Measurements from ENCODE around the gene FOXF2.

FOXF2 gene

GRCh38 chr6:1418471-1419191 lies 29.3 kb downstream of the FOXF2 start:
- H3K27ac Mint-ChIP-seq = no peak overlapping the region
- intact Hi-C loops (cut with micrococcal nuclease) = no loop called here
- H3K27me3 Mint-ChIP-seq = peaks cover 31% of the 10 kb centered on the region
- no peaks in the 10 kb centered on the region for H3K36me3 Mint-ChIP-seq (ENCODE audit: low read depth)
- no peaks in the 10 kb centered on the region for H3K9me3 Mint-ChIP-seq
- H3K4me1 Mint-ChIP-seq (ENCODE audit: low read depth) = no peaks in the 10 kb centered on the region
- H3K4me3 Mint-ChIP-seq = no peak overlapping the region

- no peaks in the 10 kb centered on the region for H3K9me3 Mint-ChIP-seq
- intact Hi-C loops (cut with micrococcal nuclease) = no loop called here
- H3K27me3 Mint-ChIP-seq = peaks cover 29% of the 10 kb centered on the region
- no peak overlapping the region for H3K27ac Mint-ChIP-seq
- no peaks in the 10 kb centered on the region for H3K36me3 Mint-ChIP-seq (ENCODE audit: low read depth)
- peaks cover 5% of the 10 kb centered on the region for H3K4me1 Mint-ChIP-seq (ENCODE audit: low read depth)
- H3K4me3 Mint-ChIP-seq = no peak overlapping the region
Measured at GRCh38 chr6:1420382-1420781, 31.0 kb downstream of the FOXF2 start.

- no peak overlapping the region for H3K4me3 Mint-ChIP-seq
- intact Hi-C loops (cut with micrococcal nuclease) = no loop called here
- no peak overlapping the region for H3K27ac Mint-ChIP-seq
- peaks cover 31% of the 10 kb centered on the region for H3K27me3 Mint-ChIP-seq
- H3K9me3 Mint-ChIP-seq = no peaks in the 10 kb centered on the region
- H3K4me1 Mint-ChIP-seq (ENCODE audit: low read depth) = peaks cover 5% of the 10 kb centered on the region
- H3K36me3 Mint-ChIP-seq (ENCODE audit: low read depth) = no peaks in the 10 kb centered on the region
Measured at GRCh38 chr6:1422290-1422689, 32.9 kb downstream of the FOXF2 start.

- peaks cover 5% of the 10 kb centered on the region for H3K4me1 Mint-ChIP-seq (ENCODE audit: low read depth)
- peaks cover 31% of the 10 kb centered on the region for H3K27me3 Mint-ChIP-seq
- H3K36me3 Mint-ChIP-seq (ENCODE audit: low read depth) = no peaks in the 10 kb centered on the region
- no peak overlapping the region for H3K4me3 Mint-ChIP-seq
- H3K9me3 Mint-ChIP-seq = no peaks in the 10 kb centered on the region
- no peak overlapping the region for H3K27ac Mint-ChIP-seq
- intact Hi-C loops (cut with micrococcal nuclease) = no loop called here
Measured at GRCh38 chr6:1423578-1423977, 34.2 kb downstream of the FOXF2 start.

- Mint-ChIP-seq H3K27ac (no peak overlapping the region), H3K4me1 (ENCODE audit: low read depth) (peaks cover 5% of the 10 kb centered on the region), H3K36me3 (ENCODE audit: low read depth) (no peaks in the 10 kb centered on the region), H3K4me3 (no peak overlapping the region), H3K9me3 (no peaks in the 10 kb centered on the region), H3K27me3 (peaks cover 31% of the 10 kb centered on the region)
- intact Hi-C loops (cut with micrococcal nuclease) = no loop called here
Measured at GRCh38 chr6:1424306-1424927, 35.0 kb downstream of the FOXF2 start.

- peaks cover 5% of the 10 kb centered on the region for H3K4me1 Mint-ChIP-seq (ENCODE audit: low read depth)
- intact Hi-C loops (cut with micrococcal nuclease) = no loop called here
- H3K9me3 Mint-ChIP-seq = no peaks in the 10 kb centered on the region
- H3K27me3 Mint-ChIP-seq = peaks cover 28% of the 10 kb centered on the region
- no peaks in the 10 kb centered on the region for H3K36me3 Mint-ChIP-seq (ENCODE audit: low read depth)
- no peak overlapping the region for H3K27ac Mint-ChIP-seq
- H3K4me3 Mint-ChIP-seq = no peak overlapping the region
Measured at GRCh38 chr6:1426416-1426815, 37.0 kb downstream of the FOXF2 start.

GRCh38 chr6:1435806-1436205 lies 46.4 kb downstream of the FOXF2 start:
- Mint-ChIP-seq H3K4me3 (no peak overlapping the region), H3K4me1 (ENCODE audit: low read depth) (no peaks in the 10 kb centered on the region), H3K9me3 (no peaks in the 10 kb centered on the region), H3K36me3 (ENCODE audit: low read depth) (no peaks in the 10 kb centered on the region), H3K27me3 (peaks cover 42% of the 10 kb centered on the region), H3K27ac (no peak overlapping the region)
- intact Hi-C loops (cut with micrococcal nuclease) = loop anchor here (2.0 kb wide), 2 partner anchors 639 to 843 kb away; no protein-coding TSS in a partner anchor

GRCh38 chr6:1436334-1437306 lies 47.2 kb downstream of the FOXF2 start:
- H3K27me3 Mint-ChIP-seq = peaks cover 39% of the 10 kb centered on the region
- no peaks in the 10 kb centered on the region for H3K4me1 Mint-ChIP-seq (ENCODE audit: low read depth)
- no peak overlapping the region for H3K4me3 Mint-ChIP-seq
- H3K27ac Mint-ChIP-seq = no peak overlapping the region
- H3K9me3 Mint-ChIP-seq = no peaks in the 10 kb centered on the region
- intact Hi-C loops (cut with micrococcal nuclease) = loop anchor here (2.0 kb wide), 2 partner anchors 640 to 844 kb away; no protein-coding TSS in a partner anchor
- H3K36me3 Mint-ChIP-seq (ENCODE audit: low read depth) = no peaks in the 10 kb centered on the region

GRCh38 chr6:1437553-1438406 lies 48.4 kb downstream of the FOXF2 start:
- intact Hi-C loops (cut with micrococcal nuclease) = loop anchor here (2.0 kb wide), 2 partner anchors 641 to 845 kb away; no protein-coding TSS in a partner anchor
- H3K4me1 Mint-ChIP-seq (ENCODE audit: low read depth) = no peaks in the 10 kb centered on the region
- no peak overlapping the region for H3K27ac Mint-ChIP-seq
- no peaks in the 10 kb centered on the region for H3K9me3 Mint-ChIP-seq
- H3K27me3 Mint-ChIP-seq = peaks cover 39% of the 10 kb centered on the region
- H3K36me3 Mint-ChIP-seq (ENCODE audit: low read depth) = no peaks in the 10 kb centered on the region
- H3K4me3 Mint-ChIP-seq = no peak overlapping the region

- no peaks in the 10 kb centered on the region for H3K9me3 Mint-ChIP-seq
- no peaks in the 10 kb centered on the region for H3K36me3 Mint-ChIP-seq (ENCODE audit: low read depth)
- H3K27me3 Mint-ChIP-seq = peaks cover 41% of the 10 kb centered on the region
- H3K4me3 Mint-ChIP-seq = no peak overlapping the region
- intact Hi-C loops (cut with micrococcal nuclease) = no loop called here
- H3K4me1 Mint-ChIP-seq (ENCODE audit: low read depth) = no peaks in the 10 kb centered on the region
- H3K27ac Mint-ChIP-seq = no peak overlapping the region
Measured at GRCh38 chr6:1438471-1438881, 49.1 kb downstream of the FOXF2 start.

GRCh38 chr6:1439349-1439748 lies 50.0 kb downstream of the FOXF2 start:
- Mint-ChIP-seq H3K4me3 (no peak overlapping the region), H3K27me3 (peaks cover 38% of the 10 kb centered on the region), H3K36me3 (ENCODE audit: low read depth) (no peaks in the 10 kb centered on the region), H3K27ac (no peak overlapping the region), H3K9me3 (no peaks in the 10 kb centered on the region), H3K4me1 (ENCODE audit: low read depth) (no peaks in the 10 kb centered on the region)
- intact Hi-C loops (cut with micrococcal nuclease) = no loop called here

GRCh38 chr6:1442929-1443328 lies 53.6 kb downstream of the FOXF2 start:
- Mint-ChIP-seq H3K27ac (no peak overlapping the region), H3K4me1 (ENCODE audit: low read depth) (no peaks in the 10 kb centered on the region), H3K27me3 (peaks cover 20% of the 10 kb centered on the region), H3K4me3 (no peak overlapping the region), H3K9me3 (no peaks in the 10 kb centered on the region), H3K36me3 (ENCODE audit: low read depth) (no peaks in the 10 kb centered on the region)
- intact Hi-C loops (cut with micrococcal nuclease) = no loop called here

All from dendritic cell treated with granulocyte-macrophage colony-stimulating factor and Interleukin-4, amounts not matched to agents 40 ng/mL and 50 ng/mL, for 4 days (primary cell).